Measurements from ENCODE around the gene THSD7B.
"Not testable (repeated sequence)": the region's sequence is repeated elsewhere in the genome, so short reads cannot be mapped to it uniquely, and the experiment has no call there.

Gene THSD7B

GRCh38 chr2:137047369-137047768 is 282.0 kb downstream of the THSD7B start:
- Histone ChIP-seq H3K4me1 (ENCODE audit: insufficient read depth, low read length) (no peaks in the 10 kb centered on the region), H3K36me3 (ENCODE audit: insufficient read depth, low read length) (no peaks in the 10 kb centered on the region), H3K27me3 (ENCODE audit: insufficient read depth, low read length) (no peaks in the 10 kb centered on the region), H3K9me3 (ENCODE audit: insufficient read depth, low read depth, low read length) (no peaks in the 10 kb centered on the region), H3K9ac (ENCODE audit: low read depth, low read length) (no peak overlapping the region), H3K27ac (ENCODE audit: low read depth, low read length) (no peak overlapping the region), H3K4me3 (ENCODE audit: low read length) (no peak overlapping the region)
- 92% methylated on average over 5 of the region's 5 CpGs for WGBS

GRCh38 chr2:137048455-137048854 is 283.1 kb downstream of the THSD7B start:
- Histone ChIP-seq H3K9ac (ENCODE audit: low read depth, low read length) (no peak overlapping the region), H3K27ac (ENCODE audit: low read depth, low read length) (no peak overlapping the region), H3K4me1 (ENCODE audit: insufficient read depth, low read length) (no peaks in the 10 kb centered on the region), H3K9me3 (ENCODE audit: insufficient read depth, low read depth, low read length) (no peaks in the 10 kb centered on the region), H3K36me3 (ENCODE audit: insufficient read depth, low read length) (no peaks in the 10 kb centered on the region), H3K27me3 (ENCODE audit: insufficient read depth, low read length) (no peaks in the 10 kb centered on the region), H3K4me3 (ENCODE audit: low read length) (no peak overlapping the region)
- 93% methylated on average over 5 of the region's 5 CpGs for WGBS

- Histone ChIP-seq H3K4me1 (ENCODE audit: insufficient read depth, low read length) (no peaks in the 10 kb centered on the region), H3K27ac (ENCODE audit: low read depth, low read length) (no peak overlapping the region), H3K9me3 (ENCODE audit: insufficient read depth, low read depth, low read length) (no peaks in the 10 kb centered on the region), H3K9ac (ENCODE audit: low read depth, low read length) (no peak overlapping the region), H3K4me3 (ENCODE audit: low read length) (no peak overlapping the region), H3K27me3 (ENCODE audit: insufficient read depth, low read length) (no peaks in the 10 kb centered on the region), H3K36me3 (ENCODE audit: insufficient read depth, low read length) (no peaks in the 10 kb centered on the region)
These were observed 284.2 kb downstream of the THSD7B start for GRCh38 chr2:137049518-137049917.

GRCh38 chr2:137050949-137051348 is 285.6 kb downstream of the THSD7B start:
- no peak overlapping the region for H3K27ac ChIP-seq (ENCODE audit: low read depth, low read length)
- no peak overlapping the region for H3K9ac ChIP-seq (ENCODE audit: low read depth, low read length)
- H3K36me3 ChIP-seq (ENCODE audit: insufficient read depth, low read length), result no peaks in the 10 kb centered on the region
- no peaks in the 10 kb centered on the region for H3K9me3 ChIP-seq (ENCODE audit: insufficient read depth, low read depth, low read length)
- H3K27me3 ChIP-seq (ENCODE audit: insufficient read depth, low read length), result no peaks in the 10 kb centered on the region
- 100% methylated on average over 1 of the region's 2 CpGs for WGBS
- no peak overlapping the region for H3K4me3 ChIP-seq (ENCODE audit: low read length)
- no peaks in the 10 kb centered on the region for H3K4me1 ChIP-seq (ENCODE audit: insufficient read depth, low read length)

GRCh38 chr2:137051778-137052398 is 286.5 kb downstream of the THSD7B start:
- H3K36me3 ChIP-seq (ENCODE audit: insufficient read depth, low read length), result no peaks in the 10 kb centered on the region
- 77% methylated on average over 2 of the region's 2 CpGs for WGBS
- H3K27me3 ChIP-seq (ENCODE audit: insufficient read depth, low read length), result no peaks in the 10 kb centered on the region
- H3K4me3 ChIP-seq (ENCODE audit: low read length), result no peak overlapping the region
- no peak overlapping the region for H3K9ac ChIP-seq (ENCODE audit: low read depth, low read length)
- H3K4me1 ChIP-seq (ENCODE audit: insufficient read depth, low read length), result no peaks in the 10 kb centered on the region
- no peaks in the 10 kb centered on the region for H3K9me3 ChIP-seq (ENCODE audit: insufficient read depth, low read depth, low read length)
- no peak overlapping the region for H3K27ac ChIP-seq (ENCODE audit: low read depth, low read length)

- Histone ChIP-seq H3K36me3 (ENCODE audit: insufficient read depth, low read length) (no peaks in the 10 kb centered on the region), H3K4me1 (ENCODE audit: insufficient read depth, low read length) (no peaks in the 10 kb centered on the region), H3K4me3 (ENCODE audit: low read length) (no peak overlapping the region), H3K27me3 (ENCODE audit: insufficient read depth, low read length) (no peaks in the 10 kb centered on the region), H3K27ac (ENCODE audit: low read depth, low read length) (no peak overlapping the region), H3K9me3 (ENCODE audit: insufficient read depth, low read depth, low read length) (no peaks in the 10 kb centered on the region), H3K9ac (ENCODE audit: low read depth, low read length) (no peak overlapping the region)
- 91% methylated on average over 8 of the region's 8 CpGs for WGBS
These were observed 291.4 kb downstream of the THSD7B start for GRCh38 chr2:137056704-137057103.

- H3K4me3 ChIP-seq (ENCODE audit: low read length); H3K36me3 ChIP-seq (ENCODE audit: insufficient read depth, low read length); H3K9me3 ChIP-seq (ENCODE audit: insufficient read depth, low read depth, low read length); H3K27ac ChIP-seq (ENCODE audit: low read depth, low read length); H3K9ac ChIP-seq (ENCODE audit: low read depth, low read length); H3K4me1 ChIP-seq (ENCODE audit: insufficient read depth, low read length); H3K27me3 ChIP-seq (ENCODE audit: insufficient read depth, low read length): not testable (repeated sequence)
- 93% methylated on average over 22 of the region's 22 CpGs for WGBS
These were observed 310.9 kb downstream of the THSD7B start for GRCh38 chr2:137076111-137076765.

GRCh38 chr2:137091704-137092103 is 326.4 kb downstream of the THSD7B start:
- Histone ChIP-seq H3K4me3 (ENCODE audit: low read length) (no peak overlapping the region), H3K9ac (ENCODE audit: low read depth, low read length) (no peak overlapping the region), H3K36me3 (ENCODE audit: insufficient read depth, low read length) (no peaks in the 10 kb centered on the region), H3K4me1 (ENCODE audit: insufficient read depth, low read length) (no peaks in the 10 kb centered on the region), H3K27me3 (ENCODE audit: insufficient read depth, low read length) (no peaks in the 10 kb centered on the region), H3K27ac (ENCODE audit: low read depth, low read length) (no peak overlapping the region), H3K9me3 (ENCODE audit: insufficient read depth, low read depth, low read length) (no peaks in the 10 kb centered on the region)
- WGBS, result 94% methylated on average over 2 of the region's 3 CpGs

GRCh38 chr2:137093116-137093515 is 327.8 kb downstream of the THSD7B start:
- H3K9me3 ChIP-seq (ENCODE audit: insufficient read depth, low read depth, low read length), result no peaks in the 10 kb centered on the region
- H3K4me1 ChIP-seq (ENCODE audit: insufficient read depth, low read length), result no peaks in the 10 kb centered on the region
- H3K9ac ChIP-seq (ENCODE audit: low read depth, low read length), result no peak overlapping the region
- no peaks in the 10 kb centered on the region for H3K36me3 ChIP-seq (ENCODE audit: insufficient read depth, low read length)
- H3K27me3 ChIP-seq (ENCODE audit: insufficient read depth, low read length), result no peaks in the 10 kb centered on the region
- H3K4me3 ChIP-seq (ENCODE audit: low read length), result no peak overlapping the region
- no peak overlapping the region for H3K27ac ChIP-seq (ENCODE audit: low read depth, low read length)
- 95% methylated on average over 4 of the region's 4 CpGs for WGBS

- no peak overlapping the region for H3K4me3 ChIP-seq (ENCODE audit: low read length)
- no peak overlapping the region for H3K27ac ChIP-seq (ENCODE audit: low read depth, low read length)
- no peak overlapping the region for H3K9ac ChIP-seq (ENCODE audit: low read depth, low read length)
- no peaks in the 10 kb centered on the region for H3K27me3 ChIP-seq (ENCODE audit: insufficient read depth, low read length)
- H3K36me3 ChIP-seq (ENCODE audit: insufficient read depth, low read length), result no peaks in the 10 kb centered on the region
- no peaks in the 10 kb centered on the region for H3K4me1 ChIP-seq (ENCODE audit: insufficient read depth, low read length)
- H3K9me3 ChIP-seq (ENCODE audit: insufficient read depth, low read depth, low read length), result no peaks in the 10 kb centered on the region
These were observed 330.8 kb downstream of the THSD7B start for GRCh38 chr2:137096187-137096586.

- H3K9ac ChIP-seq (ENCODE audit: low read depth, low read length), result no peak overlapping the region
- no peak overlapping the region for H3K4me3 ChIP-seq (ENCODE audit: low read length)
These were observed 331.3 kb downstream of the THSD7B start for GRCh38 chr2:137096693-137097092.

GRCh38 chr2:137101814-137102213 is 336.5 kb downstream of the THSD7B start:
- H3K4me1 ChIP-seq (ENCODE audit: insufficient read depth, low read length); H3K4me3 ChIP-seq (ENCODE audit: low read length); H3K9me3 ChIP-seq (ENCODE audit: insufficient read depth, low read depth, low read length); H3K9ac ChIP-seq (ENCODE audit: low read depth, low read length); H3K27me3 ChIP-seq (ENCODE audit: insufficient read depth, low read length); H3K36me3 ChIP-seq (ENCODE audit: insufficient read depth, low read length); H3K27ac ChIP-seq (ENCODE audit: low read depth, low read length): not testable (repeated sequence)
- WGBS, result 94% methylated on average over 3 of the region's 3 CpGs

More at GRCh38 chr2:137096693-137097092, 331.3 kb downstream of the THSD7B start:
- Histone ChIP-seq H3K4me1 (ENCODE audit: insufficient read depth, low read length) (no peaks in the 10 kb centered on the region), H3K9me3 (ENCODE audit: insufficient read depth, low read depth, low read length) (no peaks in the 10 kb centered on the region), H3K36me3 (ENCODE audit: insufficient read depth, low read length) (no peaks in the 10 kb centered on the region), H3K27ac (ENCODE audit: low read depth, low read length) (no peak overlapping the region), H3K27me3 (ENCODE audit: insufficient read depth, low read length) (no peaks in the 10 kb centered on the region)
- WGBS, result 82% methylated on average over 1 of the region's 1 CpG
